HCT116 (cell line): Measurements from ENCODE around the gene POSTN.

ENCODE experiments used
- ATF3 ChIP-seq: IDR thresholded peaks from 2 replicates; pipeline ENCODE4 v1.6.1; 2012
- CEBPB ChIP-seq: IDR thresholded peaks from 2 replicates; pipeline ENCODE4 v1.6.1; 2012; ENCODE audit warnings: low read depth
- CTCF ChIP-seq, 3 experiments: fragments of 200-600 bp in 1 of 3; sonication (generic) in 1 of 3; IDR thresholded peaks in 2 of 3; conservative IDR thresholded peaks in 1 of 3; 2 replicates each; pipeline ENCODE4 v1.5.1; 2012 to 2017; ENCODE audit warnings: low read depth in 2 of 3, low read length in 2 of 3, antibody characterized with exemption in 1 of 3, borderline replicate concordance in 1 of 3, control low read depth in 1 of 3, mild to moderate bottlenecking in 1 of 3, mixed read lengths in 1 of 3, mixed run types in 1 of 3, moderate library complexity in 1 of 3; ENCODE audit not compliant: insufficient read depth in 1 of 3
- EZH2 ChIP-seq: fragments of 200-600 bp; sonication (generic); IDR thresholded peaks from 2 replicates; pipeline ENCODE4 v1.6.1; 2017; ENCODE audit warnings: antibody characterized with exemption, mixed run types
- EZH2phosphoT487 ChIP-seq: fragments of 200-600 bp; IDR thresholded peaks from 2 replicates; pipeline ENCODE4 v1.6.1; 2018; ENCODE audit warnings: antibody characterized with exemption, borderline replicate concordance
- MAX ChIP-seq: IDR thresholded peaks from 2 replicates; pipeline ENCODE4 v1.6.1; 2012
- POLR2A ChIP-seq: IDR thresholded peaks from 2 replicates; pipeline ENCODE4 v1.7.0; 2011; ENCODE audit warnings: borderline replicate concordance; ENCODE audit not compliant: insufficient read depth, insufficient read length; ENCODE audit errors: extremely low read depth
- POLR2AphosphoS5 ChIP-seq: IDR thresholded peaks from 2 replicates; pipeline ENCODE4 v1.6.1; 2011; ENCODE audit warnings: mild to moderate bottlenecking, low read depth, low read length, moderate library complexity
- RAD21 ChIP-seq: IDR thresholded peaks from 2 replicates; pipeline ENCODE4 v1.6.1; 2012; ENCODE audit warnings: low read depth, mild to moderate bottlenecking
- REST ChIP-seq: IDR thresholded peaks from 2 replicates; pipeline ENCODE4 v1.6.1; 2012; ENCODE audit warnings: low read depth
- SIN3A ChIP-seq: IDR thresholded peaks from 2 replicates; pipeline ENCODE4 v1.6.1; 2012; ENCODE audit warnings: low read depth
- SP1 ChIP-seq: IDR thresholded peaks from 2 replicates; pipeline ENCODE4 v1.6.1; 2012; ENCODE audit warnings: low read depth
- YY1 ChIP-seq: IDR thresholded peaks from 2 replicates; pipeline ENCODE4 v1.6.1; 2011; ENCODE audit warnings: low read length, low read depth, moderate library complexity, mild to moderate bottlenecking; ENCODE audit not compliant: insufficient replicate concordance; ENCODE audit errors: extremely low read depth
- ZNF274 ChIP-seq: fragments of 200-500 bp; sonication (Bioruptor generic); IDR thresholded peaks from 2 replicates; pipeline ENCODE4 v1.6.1; 2014; ENCODE audit warnings: mild to moderate bottlenecking, low read depth, low read length, inconsistent platforms

GRCh38 chr13:37618554-37618953 is 20.0 kb upstream of the POSTN start:
- no peak for TF ChIP-seq CTCF (IDR thresholded peaks at IDR 0.05 in 2 of 3, conservative IDR thresholded peaks at IDR 0.05 in 1 of 3; ENCODE audit: borderline replicate concordance in 1 of 3, insufficient read depth in 1 of 3, low read depth in 2 of 3, low read length in 2 of 3)
- no peak for TF ChIP-seq CEBPB
- no peak for TF ChIP-seq POLR2A
- TF ChIP-seq RAD21 = no peak
- TF ChIP-seq MAX = no peak
- no peak for TF ChIP-seq POLR2AphosphoS5
- TF ChIP-seq ZNF274 = no peak
- TF ChIP-seq SIN3A = no peak
- TF ChIP-seq EZH2phosphoT487 = no peak
- no peak for TF ChIP-seq YY1
- no peak for TF ChIP-seq ATF3
- TF ChIP-seq EZH2 = no peak
- TF ChIP-seq REST = no peak
- TF ChIP-seq SP1 = no peak
